ENCODE results near the gene SLC40A1.

GRCh38 chr2:189511210-189511959 is 69.2 kb downstream of the SLC40A1 start:
- TF ChIP-seq, protein P1, sequence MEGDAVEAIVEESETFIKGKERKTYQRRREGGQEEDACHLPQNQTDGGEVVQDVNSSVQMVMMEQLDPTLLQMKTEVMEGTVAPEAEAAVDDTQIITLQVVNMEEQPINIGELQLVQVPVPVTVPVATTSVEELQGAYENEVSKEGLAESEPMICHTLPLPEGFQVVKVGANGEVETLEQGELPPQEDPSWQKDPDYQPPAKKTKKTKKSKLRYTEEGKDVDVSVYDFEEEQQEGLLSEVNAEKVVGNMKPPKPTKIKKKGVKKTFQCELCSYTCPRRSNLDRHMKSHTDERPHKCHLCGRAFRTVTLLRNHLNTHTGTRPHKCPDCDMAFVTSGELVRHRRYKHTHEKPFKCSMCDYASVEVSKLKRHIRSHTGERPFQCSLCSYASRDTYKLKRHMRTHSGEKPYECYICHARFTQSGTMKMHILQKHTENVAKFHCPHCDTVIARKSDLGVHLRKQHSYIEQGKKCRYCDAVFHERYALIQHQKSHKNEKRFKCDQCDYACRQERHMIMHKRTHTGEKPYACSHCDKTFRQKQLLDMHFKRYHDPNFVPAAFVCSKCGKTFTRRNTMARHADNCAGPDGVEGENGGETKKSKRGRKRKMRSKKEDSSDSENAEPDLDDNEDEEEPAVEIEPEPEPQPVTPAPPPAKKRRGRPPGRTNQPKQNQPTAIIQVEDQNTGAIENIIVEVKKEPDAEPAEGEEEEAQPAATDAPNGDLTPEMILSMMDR (IDR thresholded peaks at IDR 0.05), result no peak
- no peak for TF ChIP-seq POLR2A (IDR thresholded peaks at IDR 0.05)

All from uterus (tissue), 2 donors.